HL-60 (cell line): ENCODE results near the gene SLC22A2.

ENCODE experiments used
- DNase-seq, 2 experiments: peaks; one replicate each; pipeline ENCODE4 v3.0.0-alpha.2; 2010 to 2020; ENCODE audit warnings: low read depth in 1 of 2, low spot score in 1 of 2
- H3K27ac ChIP-seq: fragments of 250-450 bp; sonication (Bioruptor Pico); replicated peaks from 2 replicates; pipeline ENCODE4 v1.5.1; 2020; ENCODE audit warnings: mild to moderate bottlenecking, moderate library complexity
- H3K27me3 ChIP-seq: fragments of 250-450 bp; sonication (Bioruptor Pico); 2 replicates; pipeline ENCODE4 v1.5.1; 2021; ENCODE audit warnings: mild to moderate bottlenecking, moderate library complexity; ENCODE audit not compliant: insufficient read depth, poor library complexity, severe bottlenecking
- H3K4me3 ChIP-seq: replicated peaks from 2 replicates; pipeline ENCODE4 v1.5.1; 2011; ENCODE audit warnings: mild to moderate bottlenecking, control low read depth, low read length; ENCODE audit not compliant: insufficient read depth
- GABPA ChIP-seq: IDR thresholded peaks from 2 replicates; pipeline ENCODE4 v1.6.1; 2012; ENCODE audit warnings: low read depth
- POLR2AphosphoS5 ChIP-seq: IDR thresholded peaks from 2 replicates; pipeline ENCODE4 v1.6.1; 2012; ENCODE audit warnings: low read depth
- SPI1 ChIP-seq: IDR thresholded peaks from 2 replicates; pipeline ENCODE4 v1.6.1; 2012; ENCODE audit warnings: low read depth, mild to moderate bottlenecking, borderline replicate concordance
- TF ChIP-seq, protein P1 (sequence below): IDR thresholded peaks from 2 replicates; pipeline ENCODE4 v1.6.1; 2012; ENCODE audit warnings: low read depth; ENCODE audit not compliant: insufficient replicate concordance
- TF ChIP-seq, protein P2 (sequence below): IDR thresholded peaks from one replicate; pipeline ENCODE4 v1.5.1; 2011; ENCODE audit warnings: low read length, control low read depth, inconsistent platforms; ENCODE audit not compliant: insufficient read depth

SLC22A2 gene

DNA sequence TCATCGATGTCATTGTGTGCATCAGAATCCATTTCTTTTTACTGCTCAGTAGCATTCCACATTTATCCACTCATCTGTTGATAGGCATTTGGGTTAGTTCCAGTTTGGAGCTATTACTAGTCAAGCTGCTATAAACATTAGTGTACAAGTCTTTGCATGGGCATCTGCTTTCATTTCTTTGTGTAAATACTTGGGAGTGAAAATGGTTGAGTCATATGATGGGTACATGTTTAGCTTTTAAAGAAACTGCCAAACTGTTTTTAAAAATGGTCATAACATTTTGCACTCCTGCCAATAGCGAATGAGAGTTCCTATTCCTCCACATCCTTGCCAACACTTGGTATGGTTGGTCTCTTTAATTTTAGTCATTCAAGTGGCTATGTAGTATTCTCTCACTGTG is 21.2 kb upstream of the SLC22A2 start:
- Histone ChIP-seq H3K4me3 (no peak overlapping the region), H3K27ac (no peak overlapping the region), H3K27me3 (no peaks in the 10 kb centered on the region)
- TF ChIP-seq SPI1 (no peak), POLR2AphosphoS5 (no peak), GABPA (no peak)
- TF ChIP-seq, protein P1, sequence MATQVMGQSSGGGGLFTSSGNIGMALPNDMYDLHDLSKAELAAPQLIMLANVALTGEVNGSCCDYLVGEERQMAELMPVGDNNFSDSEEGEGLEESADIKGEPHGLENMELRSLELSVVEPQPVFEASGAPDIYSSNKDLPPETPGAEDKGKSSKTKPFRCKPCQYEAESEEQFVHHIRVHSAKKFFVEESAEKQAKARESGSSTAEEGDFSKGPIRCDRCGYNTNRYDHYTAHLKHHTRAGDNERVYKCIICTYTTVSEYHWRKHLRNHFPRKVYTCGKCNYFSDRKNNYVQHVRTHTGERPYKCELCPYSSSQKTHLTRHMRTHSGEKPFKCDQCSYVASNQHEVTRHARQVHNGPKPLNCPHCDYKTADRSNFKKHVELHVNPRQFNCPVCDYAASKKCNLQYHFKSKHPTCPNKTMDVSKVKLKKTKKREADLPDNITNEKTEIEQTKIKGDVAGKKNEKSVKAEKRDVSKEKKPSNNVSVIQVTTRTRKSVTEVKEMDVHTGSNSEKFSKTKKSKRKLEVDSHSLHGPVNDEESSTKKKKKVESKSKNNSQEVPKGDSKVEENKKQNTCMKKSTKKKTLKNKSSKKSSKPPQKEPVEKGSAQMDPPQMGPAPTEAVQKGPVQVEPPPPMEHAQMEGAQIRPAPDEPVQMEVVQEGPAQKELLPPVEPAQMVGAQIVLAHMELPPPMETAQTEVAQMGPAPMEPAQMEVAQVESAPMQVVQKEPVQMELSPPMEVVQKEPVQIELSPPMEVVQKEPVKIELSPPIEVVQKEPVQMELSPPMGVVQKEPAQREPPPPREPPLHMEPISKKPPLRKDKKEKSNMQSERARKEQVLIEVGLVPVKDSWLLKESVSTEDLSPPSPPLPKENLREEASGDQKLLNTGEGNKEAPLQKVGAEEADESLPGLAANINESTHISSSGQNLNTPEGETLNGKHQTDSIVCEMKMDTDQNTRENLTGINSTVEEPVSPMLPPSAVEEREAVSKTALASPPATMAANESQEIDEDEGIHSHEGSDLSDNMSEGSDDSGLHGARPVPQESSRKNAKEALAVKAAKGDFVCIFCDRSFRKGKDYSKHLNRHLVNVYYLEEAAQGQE, result no peak
- TF ChIP-seq, protein P2, sequence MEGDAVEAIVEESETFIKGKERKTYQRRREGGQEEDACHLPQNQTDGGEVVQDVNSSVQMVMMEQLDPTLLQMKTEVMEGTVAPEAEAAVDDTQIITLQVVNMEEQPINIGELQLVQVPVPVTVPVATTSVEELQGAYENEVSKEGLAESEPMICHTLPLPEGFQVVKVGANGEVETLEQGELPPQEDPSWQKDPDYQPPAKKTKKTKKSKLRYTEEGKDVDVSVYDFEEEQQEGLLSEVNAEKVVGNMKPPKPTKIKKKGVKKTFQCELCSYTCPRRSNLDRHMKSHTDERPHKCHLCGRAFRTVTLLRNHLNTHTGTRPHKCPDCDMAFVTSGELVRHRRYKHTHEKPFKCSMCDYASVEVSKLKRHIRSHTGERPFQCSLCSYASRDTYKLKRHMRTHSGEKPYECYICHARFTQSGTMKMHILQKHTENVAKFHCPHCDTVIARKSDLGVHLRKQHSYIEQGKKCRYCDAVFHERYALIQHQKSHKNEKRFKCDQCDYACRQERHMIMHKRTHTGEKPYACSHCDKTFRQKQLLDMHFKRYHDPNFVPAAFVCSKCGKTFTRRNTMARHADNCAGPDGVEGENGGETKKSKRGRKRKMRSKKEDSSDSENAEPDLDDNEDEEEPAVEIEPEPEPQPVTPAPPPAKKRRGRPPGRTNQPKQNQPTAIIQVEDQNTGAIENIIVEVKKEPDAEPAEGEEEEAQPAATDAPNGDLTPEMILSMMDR, result no peak
- DNase-seq, result no peak

DNA sequence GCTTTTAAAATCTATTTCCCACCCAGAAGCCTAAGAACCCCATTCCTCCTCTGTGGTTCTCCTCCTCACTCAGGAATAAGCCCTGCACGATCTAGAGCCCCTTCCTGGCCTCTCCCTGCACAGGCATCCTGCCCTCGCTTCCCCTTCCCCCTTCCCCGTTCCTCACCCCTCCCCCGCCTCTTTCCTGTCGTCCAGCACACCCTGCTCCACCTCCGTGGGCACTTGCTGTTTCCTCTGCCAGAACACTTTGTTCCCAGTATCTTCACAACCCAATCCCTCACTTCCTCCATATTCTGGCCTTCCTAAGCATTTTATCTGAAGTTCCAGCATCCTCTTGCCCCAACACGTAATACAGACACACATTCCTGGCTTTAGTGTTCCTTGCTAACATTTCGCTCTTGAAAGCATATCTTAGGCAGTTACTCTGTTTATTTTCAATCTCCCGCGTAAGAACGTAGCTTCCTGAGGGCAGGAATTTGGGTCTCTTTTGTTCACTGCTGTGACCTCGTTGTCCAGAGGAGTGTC is 20.2 kb upstream of the SLC22A2 start:
- no peaks in the 10 kb centered on the region for H3K27me3 ChIP-seq
- no peak overlapping the region for H3K27ac ChIP-seq
- H3K4me3 ChIP-seq, result no peak overlapping the region
- no peak for DNase-seq
- TF ChIP-seq, protein P1, result no peak
- TF ChIP-seq, protein P2, result no peak
- no peak for TF ChIP-seq GABPA
- no peak for TF ChIP-seq POLR2AphosphoS5
- no peak for TF ChIP-seq SPI1

DNA sequence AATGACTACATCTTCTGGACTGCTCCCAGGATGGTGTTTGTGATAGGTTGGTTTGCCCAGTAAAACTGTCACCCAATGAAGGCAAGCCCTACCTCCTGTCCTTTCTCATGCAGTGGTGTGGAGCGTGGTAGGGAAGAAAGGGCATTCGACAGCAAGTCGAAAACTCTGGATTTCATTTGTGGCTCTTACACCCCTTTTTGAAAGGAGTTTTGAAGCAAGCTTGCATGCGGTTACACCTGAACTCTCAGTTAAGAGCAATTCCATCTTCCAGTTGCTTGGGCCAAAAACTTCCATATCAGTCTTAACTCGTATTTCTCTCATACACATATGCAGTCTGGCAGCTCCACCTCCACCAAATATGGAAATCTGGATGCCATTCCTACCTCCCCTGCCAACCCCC is 19.7 kb upstream of the SLC22A2 start:
- TF ChIP-seq SPI1, result no peak
- no peak for TF ChIP-seq POLR2AphosphoS5
- TF ChIP-seq, protein P2, result no peak
- TF ChIP-seq, protein P1, result no peak
- no peak for TF ChIP-seq GABPA
- Histone ChIP-seq H3K27ac (no peak overlapping the region), H3K27me3 (no peaks in the 10 kb centered on the region), H3K4me3 (no peak overlapping the region)
- DNase-seq, result no peak
